PC-3 (cell line): ENCODE data around the gene AARS1. TPM values are rescaled to one million over a fixed set of nuclear protein-coding genes. Genes with fewer than 3 reads are reported as not detected.
"Not testable (repeated sequence)": the region's sequence is repeated elsewhere in the genome, so short reads cannot be mapped to it uniquely, and the experiment has no call there.

Experiments
- ATAC-seq: fragments of 200-7000 bp; cut with Tn5 transposase; 2 replicates; pipeline ENCODE4 v1.9.1; 2020; ENCODE audit warnings: mild to moderate bottlenecking, moderate library complexity
- BruUV-seq: library from RNA; stranded (reverse); fragments of 400-500 nt; replicated peaks from 2 replicates; lab custom pipeline; 2021; lab: Mats Ljungman, UMichigan
- CTCF ChIA-PET: fragments of 300-600 bp; sonication (Branson Sonifier 250); formaldehyde crosslinking; loops from one replicate; lab custom pipeline; 2022; ENCODE audit warnings: antibody characterized with exemption; lab: Charles Lee
- POLR2A ChIA-PET: fragments of 300-600 bp; sonication (Branson Sonifier 250); formaldehyde crosslinking; loops from one replicate; lab custom pipeline; 2022; ENCODE audit warnings: antibody characterized with exemption; ENCODE audit not compliant: unreplicated experiment; lab: Charles Lee
- DNase-seq: peaks from one replicate; pipeline ENCODE4 v3.0.0-alpha.2; 2015
- H2AFZ ChIP-seq: fragments of 300-600 bp; sonication (generic); 2 replicates; pipeline ENCODE4 v1.6.0; 2016; ENCODE audit warnings: antibody characterized with exemption, low read length
- H3F3A ChIP-seq: fragments of 300-600 bp; sonication (generic); one replicate; pipeline ENCODE4 v1.6.0; 2017; ENCODE audit warnings: antibody characterized with exemption, low read length, control low read depth, mild to moderate bottlenecking; ENCODE audit not compliant: unreplicated experiment
- H3K27ac ChIP-seq: fragments of 300-600 bp; sonication (generic); 2 replicates; pipeline ENCODE4 v1.5.1; 2016; ENCODE audit warnings: mild to moderate bottlenecking, low read length
- H3K27me3 ChIP-seq: fragments of 300-600 bp; sonication (generic); 2 replicates; pipeline ENCODE4 v1.6.1; 2016; ENCODE audit warnings: low read length, mixed read lengths
- H3K36me3 ChIP-seq: fragments of 300-600 bp; sonication (generic); 2 replicates; pipeline ENCODE4 v1.6.1; 2016; ENCODE audit warnings: low read depth, mixed run types, low read length, mixed read lengths
- H3K4me1 ChIP-seq: fragments of 300-600 bp; sonication (generic); 2 replicates; pipeline ENCODE4 v1.5.1; 2016; ENCODE audit warnings: low read length; ENCODE audit not compliant: insufficient read depth
- H3K4me2 ChIP-seq: fragments of 300-600 bp; sonication (generic); 2 replicates; pipeline ENCODE4 v1.6.0; 2016; ENCODE audit warnings: low read length
- H3K4me3 ChIP-seq: fragments of 300-600 bp; sonication (generic); 2 replicates; pipeline ENCODE4 v1.5.1; 2016; ENCODE audit warnings: mild to moderate bottlenecking, low read length, mixed read lengths
- H3K79me2 ChIP-seq: fragments of 300-600 bp; sonication (generic); 2 replicates; pipeline ENCODE4 v1.6.1; 2017; ENCODE audit warnings: low read length, mixed read lengths
- H3K9ac ChIP-seq: fragments of 300-600 bp; sonication (generic); 2 replicates; pipeline ENCODE4 v1.6.0; 2016; ENCODE audit warnings: mild to moderate bottlenecking, low read length
- H3K9me2 ChIP-seq: fragments of 300-600 bp; sonication (generic); replicated peaks from 2 replicates; pipeline ENCODE4 v1.6.1; 2016; ENCODE audit warnings: mixed run types, low read length, mixed read lengths
- H3K9me3 ChIP-seq: fragments of 300-600 bp; sonication (generic); 2 replicates; pipeline ENCODE4 v1.6.1; 2016; ENCODE audit warnings: low read length, mixed read lengths
- H4K20me1 ChIP-seq: fragments of 300-600 bp; sonication (generic); 2 replicates; pipeline ENCODE4 v1.6.1; 2016; ENCODE audit warnings: low read length, mixed read lengths
- intact Hi-C: fragments of 100-400 bp; cut with micrococcal nuclease; formaldehyde crosslinking; loops from 2 replicates; pipeline ENCODE4 v1.9.0; 2023
- total RNA-seq: library from RNA; depleted of rRNA; stranded (reverse); fragments of >200 nt; gene quantifications from 2 replicates; pipeline ENCODE4 v1.2.3, GENCODE V29; 2014; rRNA removed

The AARS1 gene
- total RNA-seq, 1 experiment from 2014 or later = 60.9 TPM

GRCh38 chr16:70218586-70218985, 70.7 kb downstream of the AARS1 start:
- CTCF ChIA-PET, H3K36me3 ChIP-seq, H3K4me1 ChIP-seq, H4K20me1 ChIP-seq, ATAC-seq, H3K9me3 ChIP-seq, H2AFZ ChIP-seq, intact Hi-C loops, H3K4me2 ChIP-seq, H3F3A ChIP-seq, H3K27me3 ChIP-seq, BruUV-seq, H3K27ac ChIP-seq, H3K9ac ChIP-seq, H3K9me2 ChIP-seq, H3K4me3 ChIP-seq, H3K79me2 ChIP-seq, POLR2A ChIA-PET: not testable (repeated sequence)
- peak; percentile 30 for DNase-seq

- H3K79me2 ChIP-seq, H3K4me1 ChIP-seq, intact Hi-C loops, CTCF ChIA-PET, H3K9me3 ChIP-seq, H4K20me1 ChIP-seq, POLR2A ChIA-PET, H3K4me3 ChIP-seq, ATAC-seq, BruUV-seq, H3K27me3 ChIP-seq, H3K9me2 ChIP-seq, H3K4me2 ChIP-seq, H3F3A ChIP-seq, H3K27ac ChIP-seq, H3K36me3 ChIP-seq, DNase-seq, H3K9ac ChIP-seq, H2AFZ ChIP-seq: not testable (repeated sequence)
Observed at GRCh38 chr16:70206382-70206781, 82.9 kb downstream of the AARS1 start.

DNA sequence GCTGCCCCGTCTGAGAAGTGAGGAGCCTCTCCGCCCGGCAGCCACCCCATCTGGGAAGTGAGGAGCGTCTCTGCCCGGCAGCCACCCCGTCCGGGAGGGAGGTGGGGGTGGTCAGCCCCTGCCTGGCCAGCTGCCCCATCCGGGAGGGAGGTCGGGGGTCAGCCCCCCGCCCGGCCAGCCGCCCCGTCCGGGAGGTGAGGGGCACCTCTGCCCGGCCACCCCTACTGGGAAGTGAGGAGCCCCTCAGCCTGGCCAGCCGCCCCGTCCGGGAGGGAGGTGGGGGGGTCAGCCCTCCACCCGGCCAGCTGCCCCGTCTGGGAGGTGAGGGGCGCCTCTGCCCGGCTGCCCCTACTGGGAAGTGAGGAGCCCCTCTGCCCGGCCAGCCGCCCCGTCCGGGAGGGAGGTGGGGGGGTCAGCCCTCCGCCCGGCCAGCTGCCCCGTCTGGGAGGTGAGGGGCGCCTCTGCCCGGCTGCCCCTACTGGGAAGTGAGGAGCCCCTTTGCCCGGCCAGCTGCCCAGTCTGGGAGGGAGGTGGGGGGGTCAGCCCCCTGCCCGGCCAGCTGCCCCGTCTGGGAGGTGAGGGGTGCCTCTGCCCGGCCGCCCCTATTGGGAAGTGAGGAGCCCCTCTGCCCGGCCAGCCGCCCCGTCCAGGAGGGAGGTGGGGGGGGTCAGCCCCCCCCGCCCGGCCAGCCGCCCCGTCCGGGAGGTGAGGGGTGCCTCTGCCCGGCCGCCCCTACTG, 84.5 kb downstream of the AARS1 start:
- CTCF ChIA-PET, BruUV-seq: not testable (repeated sequence)

DNA sequence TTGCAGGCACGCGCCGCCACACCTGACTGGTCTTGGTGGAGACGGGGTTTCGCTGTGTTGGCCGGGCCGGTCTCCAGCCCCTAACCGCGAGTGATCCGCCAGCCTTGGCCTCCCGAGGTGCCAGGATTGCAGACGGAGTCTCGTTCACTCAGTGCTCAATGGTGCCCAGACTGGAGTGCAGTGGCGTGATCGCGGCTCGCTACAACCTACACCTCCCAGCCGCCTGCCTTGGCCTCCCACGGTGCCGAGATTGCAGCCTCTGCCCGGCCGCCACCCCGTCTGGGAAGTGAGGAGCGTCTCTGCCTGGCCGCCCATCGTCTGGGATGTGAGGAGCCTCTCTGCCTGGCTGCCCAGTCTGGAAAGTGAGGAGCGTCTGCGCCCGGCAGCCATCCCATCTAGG, 85.3 kb downstream of the AARS1 start:
- H3K27me3 ChIP-seq, H4K20me1 ChIP-seq, ATAC-seq, CTCF ChIA-PET, H3F3A ChIP-seq, H3K9me3 ChIP-seq, H3K4me2 ChIP-seq, H3K79me2 ChIP-seq, H2AFZ ChIP-seq, H3K9ac ChIP-seq, H3K27ac ChIP-seq, H3K36me3 ChIP-seq, BruUV-seq, H3K4me1 ChIP-seq, H3K9me2 ChIP-seq, DNase-seq, H3K4me3 ChIP-seq, intact Hi-C loops, POLR2A ChIA-PET: not testable (repeated sequence)

More for the DNA sequence above, 84.5 kb downstream of the AARS1 start:
- H3K4me1 ChIP-seq, H3K4me3 ChIP-seq, H3K79me2 ChIP-seq, H3F3A ChIP-seq, H4K20me1 ChIP-seq, H3K9me2 ChIP-seq, ATAC-seq, DNase-seq, POLR2A ChIA-PET, H3K9me3 ChIP-seq, H3K27ac ChIP-seq, H3K36me3 ChIP-seq, H2AFZ ChIP-seq, H3K9ac ChIP-seq, H3K4me2 ChIP-seq, H3K27me3 ChIP-seq, intact Hi-C loops: not testable (repeated sequence)

DNA sequence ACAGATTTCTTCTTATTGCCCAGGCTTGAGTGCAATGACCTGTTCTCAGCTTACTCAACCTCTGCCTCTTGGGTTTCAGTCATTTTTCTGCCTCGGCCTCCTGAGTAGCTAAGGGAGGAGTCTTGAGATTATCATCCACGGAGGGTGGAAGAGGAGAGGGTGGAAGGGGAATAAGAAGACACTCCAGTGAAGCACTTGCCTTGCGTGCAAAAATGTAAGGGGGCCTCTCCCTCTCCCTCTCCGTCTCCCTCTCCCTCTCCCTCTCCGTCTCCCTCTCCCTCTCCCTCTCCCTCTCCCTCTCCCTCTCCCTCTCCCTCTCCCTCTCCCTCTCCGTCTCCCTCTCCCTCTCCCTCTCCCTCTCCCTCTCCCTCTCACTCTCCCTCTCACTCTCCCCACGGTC, 85.8 kb downstream of the AARS1 start:
- H3K27ac ChIP-seq, H3K9ac ChIP-seq, BruUV-seq, ATAC-seq, H2AFZ ChIP-seq, H3K4me3 ChIP-seq, H3K27me3 ChIP-seq, H4K20me1 ChIP-seq, H3F3A ChIP-seq, H3K36me3 ChIP-seq, H3K4me2 ChIP-seq, H3K9me3 ChIP-seq, H3K4me1 ChIP-seq, intact Hi-C loops, H3K79me2 ChIP-seq, DNase-seq, CTCF ChIA-PET, POLR2A ChIA-PET, H3K9me2 ChIP-seq: not testable (repeated sequence)

Other genes with a start within 250 kb of the AARS1 start
- 9.4 and 18.9 TPM in 2 replicates for gene PDPR, start 175.2 kb downstream of the AARS1 start, total RNA-seq
- gene CLEC18C, start 115.7 kb downstream of the AARS1 start, total RNA-seq = 0.12 and 0.18 TPM in 2 replicates
- gene EXOSC6, start 37.6 kb downstream of the AARS1 start, total RNA-seq = 21.4 and 29.9 TPM in 2 replicates
- 18.1 and 21.5 TPM in 2 replicates for gene DDX19B, start 9.7 kb upstream of the AARS1 start, total RNA-seq
- gene DDX19A, start 57.4 kb upstream of the AARS1 start, total RNA-seq = 33.4 and 40.5 TPM in 2 replicates
- gene ST3GAL2, start 149.6 kb upstream of the AARS1 start, total RNA-seq = 9.3 and 9.8 TPM in 2 replicates
- 9.7 and 11.7 TPM in 2 replicates for gene FCSK, start 165.1 kb upstream of the AARS1 start, total RNA-seq
- 35.5 and 56.4 TPM in 2 replicates for gene COG4, start 234.0 kb upstream of the AARS1 start, total RNA-seq
- gene SF3B3, start 234.3 kb upstream of the AARS1 start, total RNA-seq = 133 and 181 TPM in 2 replicates